K562 (cell line): ENCODE measurements around the gene PAQR8. TPM values are rescaled to one million over a fixed set of nuclear protein-coding genes. Genes with fewer than 3 reads are reported as not detected.
A peak's percentile ranks its signal among the peaks of the same experiment; 100 is the strongest.

Experiments used
- C11orf30 ChIP-seq: fragments of 450-650 bp; IDR thresholded peaks from 2 replicates; pipeline ENCODE4 v1.6.1; 2016; ENCODE audit warnings: low read depth, mild to moderate bottlenecking
- CBFA2T3 ChIP-seq: fragments of 450-650 bp; IDR thresholded peaks from 2 replicates; pipeline ENCODE4 v1.6.1; 2017
- FOXA3 ChIP-seq, 2 experiments: fragments of 450-650 bp in 1 of 2; sonication (generic) in 1 of 2; formaldehyde crosslinking; IDR thresholded peaks in 1 of 2; conservative IDR thresholded peaks in 1 of 2; 2 replicates each; pipeline versions ENCODE4 v1.4.0 to v1.8.0; 2020 to 2022; ENCODE audit warnings: mild to moderate bottlenecking in 2 of 2, missing genetic modification reagents in 1 of 2
- HDAC1 ChIP-seq, 2 experiments: fragments of 450-650 bp; IDR thresholded peaks; 2 replicates each; pipeline ENCODE4 v1.6.1; 2016 to 2017; ENCODE audit warnings: inconsistent platforms in 1 of 2, mild to moderate bottlenecking in 1 of 2, moderate library complexity in 1 of 2
- HOXB6 ChIP-seq: fragments of 250-450 bp; sonication (Bioruptor Pico); IDR thresholded peaks from 2 replicates; pipeline ENCODE4 v1.5.1; 2022; ENCODE audit warnings: mild to moderate bottlenecking, borderline replicate concordance
- MED1 ChIP-seq: sonication (generic); formaldehyde crosslinking; IDR thresholded peaks from 2 replicates; pipeline ENCODE4 v1.8.1; 2023; ENCODE audit warnings: missing genetic modification reagents, borderline replicate concordance
- PHF20 ChIP-seq: fragments of 450-650 bp; IDR thresholded peaks from 2 replicates; pipeline ENCODE4 v1.6.1; 2018; ENCODE audit not compliant: partially characterized antibody
- POU5F1 ChIP-seq: fragments of 150-350 bp; IDR thresholded peaks from 2 replicates; pipeline ENCODE4 v1.6.1; 2014; ENCODE audit warnings: borderline replicate concordance, low read length, low read depth, mild to moderate bottlenecking; ENCODE audit not compliant: partially characterized antibody
- ZNF133 ChIP-seq: fragments of 250-450 bp; sonication (Bioruptor Pico); IDR thresholded peaks from 2 replicates; pipeline ENCODE4 v1.4.0; 2020; ENCODE audit warnings: mild to moderate bottlenecking
- ZNF318 ChIP-seq, 2 experiments: fragments of 450-650 bp; IDR thresholded peaks; 2 replicates each; pipeline ENCODE4 v1.6.1; 2016; ENCODE audit warnings: mild to moderate bottlenecking in 2 of 2, borderline replicate concordance in 1 of 2, low read depth in 1 of 2, moderate library complexity in 1 of 2
- ZNF696 ChIP-seq: fragments of 250-450 bp; sonication (Bioruptor Pico); conservative IDR thresholded peaks from 2 replicates; pipeline ENCODE4 v1.4.0; 2020; ENCODE audit warnings: mild to moderate bottlenecking, moderate library complexity
- ZNF76 ChIP-seq: fragments of 250-450 bp; sonication (Bioruptor Pico); IDR thresholded peaks from 2 replicates; pipeline ENCODE4 v1.4.0; 2020; ENCODE audit warnings: mild to moderate bottlenecking, moderate library complexity, borderline replicate concordance
- polyA plus RNA-seq, 8 experiments: library from polyadenylated mRNA; depleted of rRNA in 4 of 8; stranded (reverse) in 5 of 8; unstranded in 3 of 8; fragments of >200 nt; fragmentation: Nextera tagmentation in 2 of 8; fragmentation: Illumina TruSeq in 1 of 8; extraction: Ambion mirVana in 2 of 8; extraction: Trizol in 1 of 8; gene quantifications; 2 replicates each; pipeline versions ENCODE4 v1.2.1 to v1.2.3, GENCODE V29; 2011 to 2014; ENCODE audit warnings: inconsistent platforms in 1 of 8, missing spikeins in 1 of 8
- total RNA-seq, 7 experiments: library from RNA; depleted of rRNA in 6 of 7; stranded (reverse); fragments of >200 nt in 6 of 7; fragmentation: Illumina TruSeq in 2 of 7; extraction: Trizol in 2 of 7; gene quantifications; 2 replicates each; pipeline versions ENCODE4 v1.2.1 to v1.2.3, GENCODE V29; 2011 to 2021; ENCODE audit warnings: low replicate concordance in 1 of 7
- TF ChIP-seq, protein P1 (sequence below): sonication (generic); formaldehyde crosslinking; IDR thresholded peaks from 2 replicates; pipeline ENCODE4 v1.8.1; 2023; ENCODE audit warnings: mild to moderate bottlenecking, missing genetic modification reagents
- TF ChIP-seq, protein P2 (sequence below): fragments of 450-650 bp; IDR thresholded peaks from 2 replicates; pipeline ENCODE4 v1.6.1; 2017; ENCODE audit warnings: antibody characterized with exemption, mild to moderate bottlenecking

The PAQR8 gene
- total and polyA plus RNA-seq, 9 of the 15 experiments (the other 6 are each of a cell fraction or from before 2014, with no cell fraction given): 1.4 to 10.2 (median 3.5) TPM

- no peak for TF ChIP-seq ZNF318 (IDR thresholded peaks at IDR 0.05; ENCODE audit: borderline replicate concordance in 1 of 2, low read depth in 1 of 2)
- TF ChIP-seq ZNF76: no peak
- TF ChIP-seq POU5F1: no peak
- TF ChIP-seq MED1 (CRISPR knock-in tag): no peak
- TF ChIP-seq HOXB6: no peak
- TF ChIP-seq C11orf30: peak; percentile 45; the same call in 1 of the 2 replicates
- TF ChIP-seq, protein P1, sequence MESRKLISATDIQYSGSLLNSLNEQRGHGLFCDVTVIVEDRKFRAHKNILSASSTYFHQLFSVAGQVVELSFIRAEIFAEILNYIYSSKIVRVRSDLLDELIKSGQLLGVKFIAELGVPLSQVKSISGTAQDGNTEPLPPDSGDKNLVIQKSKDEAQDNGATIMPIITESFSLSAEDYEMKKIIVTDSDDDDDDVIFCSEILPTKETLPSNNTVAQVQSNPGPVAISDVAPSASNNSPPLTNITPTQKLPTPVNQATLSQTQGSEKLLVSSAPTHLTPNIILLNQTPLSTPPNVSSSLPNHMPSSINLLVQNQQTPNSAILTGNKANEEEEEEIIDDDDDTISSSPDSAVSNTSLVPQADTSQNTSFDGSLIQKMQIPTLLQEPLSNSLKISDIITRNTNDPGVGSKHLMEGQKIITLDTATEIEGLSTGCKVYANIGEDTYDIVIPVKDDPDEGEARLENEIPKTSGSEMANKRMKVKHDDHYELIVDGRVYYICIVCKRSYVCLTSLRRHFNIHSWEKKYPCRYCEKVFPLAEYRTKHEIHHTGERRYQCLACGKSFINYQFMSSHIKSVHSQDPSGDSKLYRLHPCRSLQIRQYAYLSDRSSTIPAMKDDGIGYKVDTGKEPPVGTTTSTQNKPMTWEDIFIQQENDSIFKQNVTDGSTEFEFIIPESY (CRISPR knock-in tag): no peak
- TF ChIP-seq PHF20: no peak
- TF ChIP-seq, protein P2, sequence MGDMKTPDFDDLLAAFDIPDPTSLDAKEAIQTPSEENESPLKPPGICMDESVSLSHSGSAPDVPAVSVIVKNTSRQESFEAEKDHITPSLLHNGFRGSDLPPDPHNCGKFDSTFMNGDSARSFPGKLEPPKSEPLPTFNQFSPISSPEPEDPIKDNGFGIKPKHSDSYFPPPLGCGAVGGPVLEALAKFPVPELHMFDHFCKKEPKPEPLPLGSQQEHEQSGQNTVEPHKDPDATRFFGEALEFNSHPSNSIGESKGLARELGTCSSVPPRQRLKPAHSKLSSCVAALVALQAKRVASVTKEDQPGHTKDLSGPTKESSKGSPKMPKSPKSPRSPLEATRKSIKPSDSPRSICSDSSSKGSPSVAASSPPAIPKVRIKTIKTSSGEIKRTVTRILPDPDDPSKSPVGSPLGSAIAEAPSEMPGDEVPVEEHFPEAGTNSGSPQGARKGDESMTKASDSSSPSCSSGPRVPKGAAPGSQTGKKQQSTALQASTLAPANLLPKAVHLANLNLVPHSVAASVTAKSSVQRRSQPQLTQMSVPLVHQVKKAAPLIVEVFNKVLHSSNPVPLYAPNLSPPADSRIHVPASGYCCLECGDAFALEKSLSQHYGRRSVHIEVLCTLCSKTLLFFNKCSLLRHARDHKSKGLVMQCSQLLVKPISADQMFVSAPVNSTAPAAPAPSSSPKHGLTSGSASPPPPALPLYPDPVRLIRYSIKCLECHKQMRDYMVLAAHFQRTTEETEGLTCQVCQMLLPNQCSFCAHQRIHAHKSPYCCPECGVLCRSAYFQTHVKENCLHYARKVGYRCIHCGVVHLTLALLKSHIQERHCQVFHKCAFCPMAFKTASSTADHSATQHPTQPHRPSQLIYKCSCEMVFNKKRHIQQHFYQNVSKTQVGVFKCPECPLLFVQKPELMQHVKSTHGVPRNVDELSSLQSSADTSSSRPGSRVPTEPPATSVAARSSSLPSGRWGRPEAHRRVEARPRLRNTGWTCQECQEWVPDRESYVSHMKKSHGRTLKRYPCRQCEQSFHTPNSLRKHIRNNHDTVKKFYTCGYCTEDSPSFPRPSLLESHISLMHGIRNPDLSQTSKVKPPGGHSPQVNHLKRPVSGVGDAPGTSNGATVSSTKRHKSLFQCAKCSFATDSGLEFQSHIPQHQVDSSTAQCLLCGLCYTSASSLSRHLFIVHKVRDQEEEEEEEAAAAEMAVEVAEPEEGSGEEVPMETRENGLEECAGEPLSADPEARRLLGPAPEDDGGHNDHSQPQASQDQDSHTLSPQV: no peak
- 0 out of 4 replicates have a peak, but pooled peaks of 1 of the 2 experiments have one; percentile 16 for TF ChIP-seq HDAC1 (IDR thresholded peaks at IDR 0.05)
- no peak for TF ChIP-seq FOXA3 (CRISPR knock-in tag; conservative IDR thresholded peaks at IDR 0.05 in 1 of 2, IDR thresholded peaks at IDR 0.05 in 1 of 2)
- TF ChIP-seq ZNF696 (CRISPR knock-in tag): no peak
- TF ChIP-seq CBFA2T3: peak; percentile 73
- no peak for TF ChIP-seq ZNF133 (CRISPR knock-in tag)
These were observed 31.0 kb downstream of the PAQR8 start (continued) for GRCh38 chr6:52392944-52393343.
